ENCODE data around the gene PDE2A. TPM values are rescaled to one million over a fixed set of nuclear protein-coding genes. Genes with fewer than 3 reads are reported as not detected.

PDE2A gene
- polyA plus RNA-seq, 3 donors = 0.18 to 1.7 (median 0.53) TPM

GRCh38 chr11:72647882-72648281 lies 26.3 kb downstream of the PDE2A start:
- Mint-ChIP-seq H3K4me1 (peaks cover 3% of the 10 kb centered on the region), H3K9me3 (no peaks in the 10 kb centered on the region), H3K36me3 (no peaks in the 10 kb centered on the region), H3K4me3 (no peak overlapping the region), H3K27ac (no peak overlapping the region), H3K27me3 (ENCODE audit: low read depth in 3 of 3) (peaks cover 18 to 42% (median 29%) of the 10 kb centered on the region in 3 donors)
- 94% methylated on average over 4 of the region's 4 CpGs for WGBS (ENCODE audit: insufficient coverage)
- Histone ChIP-seq H4K20me1 (ENCODE audit: insufficient read depth, low read length) (no peaks in the 10 kb centered on the region), H3K27me3 (ENCODE audit: control insufficient read depth in 2 of 2, insufficient read depth in 2 of 2, low read length in 2 of 2) (peaks cover 0 to 15% of the 10 kb centered on the region in 2 donors), H3K79me2 (ENCODE audit: insufficient read depth, low read length) (no peaks in the 10 kb centered on the region), H3K9ac (ENCODE audit: insufficient read depth, low read length, poor library complexity, severe bottlenecking) (no peak overlapping the region), H2AFZ (ENCODE audit: insufficient read depth, low read depth, low read length, poor library complexity, severe bottlenecking) (no peak overlapping the region), H3K9me3 (replicated peaks in 1 of 2; ENCODE audit: control insufficient read depth in 1 of 2, insufficient read depth in 1 of 2, low read length in 2 of 2) (no peaks in the 10 kb centered on the region), H3K4me1 (ENCODE audit: control insufficient read depth in 1 of 2, insufficient read depth in 2 of 2, low read length in 2 of 2) (peaks cover 5 to 7% of the 10 kb centered on the region in 2 donors), H3K4me3 (replicated peaks in 1 of 3; ENCODE audit: low read depth in 2 of 3, low read length in 3 of 3) (no peak overlapping the region), H3K27ac (ENCODE audit: low read depth in 1 of 2, low read length in 2 of 2) (no peak overlapping the region), H3K4me2 (replicated peaks; ENCODE audit: extremely low read depth, low read length, poor library complexity, severe bottlenecking) (no peak overlapping the region), H3K36me3 (replicated peaks in 1 of 2; ENCODE audit: control insufficient read depth in 1 of 2, insufficient read depth in 2 of 2, low read length in 2 of 2) (no peaks in the 10 kb centered on the region)
- DNase-seq = no peak
- intact Hi-C loops (cut with micrococcal nuclease) = loop anchor here in 1 of 2 donors (5.0 kb wide), 1 partner anchor 176 kb away; no protein-coding TSS in a partner anchor
- TF ChIP-seq CTCF (IDR thresholded peaks at IDR 0.05) = no peak

GRCh38 chr11:72646472-72646871 lies 27.8 kb downstream of the PDE2A start:
- H3K9ac ChIP-seq (ENCODE audit: insufficient read depth, low read length, poor library complexity, severe bottlenecking) = no peak overlapping the region
- intact Hi-C loops (cut with micrococcal nuclease) = loop anchor here in 1 of 2 donors (5.0 kb wide), 1 partner anchor 174 kb away; no protein-coding TSS in a partner anchor
- peaks cover 0 to 6% of the 10 kb centered on the region in 2 donors for H3K9me3 ChIP-seq (replicated peaks in 1 of 2; ENCODE audit: control insufficient read depth in 1 of 2, insufficient read depth in 1 of 2, low read length in 2 of 2)
- Mint-ChIP-seq H3K4me1 (peaks cover 6% of the 10 kb centered on the region), H3K36me3 (no peaks in the 10 kb centered on the region), H3K27me3 (ENCODE audit: low read depth in 3 of 3) (peaks cover 21 to 42% (median 32%) of the 10 kb centered on the region in 3 donors), H3K9me3 (peaks cover 0 to 4% (median 0%) of the 10 kb centered on the region in 7 donors), H3K4me3 (no peak overlapping the region), H3K27ac (no peak overlapping the region)
- no peaks in the 10 kb centered on the region for H3K79me2 ChIP-seq (ENCODE audit: insufficient read depth, low read length)
- H3K36me3 ChIP-seq (replicated peaks in 1 of 2; ENCODE audit: control insufficient read depth in 1 of 2, insufficient read depth in 2 of 2, low read length in 2 of 2) = no peaks in the 10 kb centered on the region
- peaks cover 15 to 18% of the 10 kb centered on the region in 2 donors for H3K4me1 ChIP-seq (ENCODE audit: control insufficient read depth in 1 of 2, insufficient read depth in 2 of 2, low read length in 2 of 2)
- H3K27me3 ChIP-seq (ENCODE audit: control insufficient read depth in 2 of 2, insufficient read depth in 2 of 2, low read length in 2 of 2) = peaks cover 5 to 26% of the 10 kb centered on the region in 2 donors
- peaks cover 5% of the 10 kb centered on the region for H4K20me1 ChIP-seq (ENCODE audit: insufficient read depth, low read length)
- H3K4me3 ChIP-seq (replicated peaks in 1 of 3; ENCODE audit: low read depth in 2 of 3, low read length in 3 of 3) = no peak overlapping the region
- DNase-seq = no peak
- 68% methylated on average over 2 of the region's 2 CpGs for WGBS (ENCODE audit: insufficient coverage)
- H2AFZ ChIP-seq (ENCODE audit: insufficient read depth, low read depth, low read length, poor library complexity, severe bottlenecking) = no peak overlapping the region
- H3K4me2 ChIP-seq (replicated peaks; ENCODE audit: extremely low read depth, low read length, poor library complexity, severe bottlenecking) = no peak overlapping the region
- no peak for TF ChIP-seq CTCF (IDR thresholded peaks at IDR 0.05)
- H3K27ac ChIP-seq (ENCODE audit: low read depth in 1 of 2, low read length in 2 of 2) = no peak overlapping the region
